Eye (tissue), 1 donor: ENCODE data around the gene TP53I13.
"Not testable (repeated sequence)": the region's sequence is repeated elsewhere in the genome, so short reads cannot be mapped to it uniquely, and the experiment has no call there.

ENCODE experiments used
- DNase-seq: peaks from one replicate; pipeline ENCODE4 v3.0.0-alpha.2; 2015

The TP53I13 gene

GRCh38 chr17:29568331-29569244 is at the start of gene TP53I13:
Gene TP53I13 (plus strand): TSS chr17:29568701. CDS start chr17:29568759, 58 bp downstream.
- DNase-seq = peak; percentile 93

GRCh38 chr17:29524692-29525091 is 43.8 kb upstream of the TP53I13 start:
- DNase-seq = no peak

- no peak for DNase-seq
Measured at GRCh38 chr17:29526322-29526721, 42.2 kb upstream of the TP53I13 start.

DNA sequence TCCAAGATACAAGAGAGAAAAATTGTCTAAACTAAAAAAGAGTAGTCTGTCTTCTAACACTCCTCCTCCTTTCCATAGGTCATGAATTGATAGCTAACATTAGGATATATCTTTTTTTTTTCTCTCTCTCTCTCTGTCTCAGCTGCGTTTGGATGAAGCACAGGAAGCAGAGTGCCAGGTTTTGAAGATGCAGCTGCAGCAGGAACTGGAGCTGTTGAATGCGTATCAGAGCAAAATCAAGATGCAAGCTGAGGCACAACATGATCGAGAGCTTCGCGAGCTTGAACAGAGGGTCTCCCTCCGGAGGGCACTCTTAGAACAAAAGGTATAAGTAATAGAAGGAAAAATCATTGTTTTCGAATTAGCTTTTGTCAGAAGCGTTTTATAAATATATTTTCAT is 34.5 kb upstream of the TP53I13 start:
- DNase-seq = no peak

DNA sequence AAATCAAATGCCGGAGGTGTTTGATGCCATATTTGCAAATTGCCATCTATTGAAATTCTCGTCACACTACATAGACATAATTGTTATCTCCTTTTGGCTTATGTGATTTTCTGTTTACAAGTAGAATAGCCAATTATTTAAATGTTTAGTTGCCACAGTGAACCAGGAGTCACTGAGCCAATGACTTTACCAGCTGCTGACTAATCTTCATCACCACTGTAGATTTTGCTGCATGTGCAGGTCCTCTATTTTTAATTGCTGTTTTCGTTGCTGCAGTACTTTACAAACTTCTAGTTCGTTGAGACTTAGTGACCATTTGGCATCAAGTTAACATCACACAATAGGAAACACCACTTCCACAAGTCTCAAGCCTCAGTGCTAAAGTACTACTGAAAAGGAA is 24.4 kb upstream of the TP53I13 start:
- no peak for DNase-seq

- no peak for DNase-seq
Measured at GRCh38 chr17:29546085-29546484, 22.4 kb upstream of the TP53I13 start.

DNA sequence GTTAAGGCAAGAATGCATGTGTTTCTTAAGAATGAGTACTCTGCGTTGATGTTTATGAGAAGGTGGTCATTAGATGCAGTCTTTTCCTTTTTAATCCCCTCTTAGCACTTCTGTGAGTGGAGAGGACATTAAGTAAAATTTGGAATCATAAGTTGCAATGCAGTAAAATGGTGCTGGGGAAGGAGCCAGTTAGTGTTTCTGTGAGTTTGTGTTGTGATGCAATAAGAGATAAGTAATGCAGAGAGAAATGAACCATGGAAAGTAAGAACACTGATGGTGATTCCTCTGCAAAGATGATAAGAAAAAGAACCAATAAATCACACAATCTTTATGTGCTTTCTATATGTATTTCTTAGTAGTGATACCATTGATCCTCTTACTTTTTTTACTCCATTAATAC is 21.7 kb upstream of the TP53I13 start:
- no peak for DNase-seq

- peak; percentile 43 for DNase-seq
Measured at GRCh38 chr17:29549177-29549923, 19.2 kb upstream of the TP53I13 start.

DNA sequence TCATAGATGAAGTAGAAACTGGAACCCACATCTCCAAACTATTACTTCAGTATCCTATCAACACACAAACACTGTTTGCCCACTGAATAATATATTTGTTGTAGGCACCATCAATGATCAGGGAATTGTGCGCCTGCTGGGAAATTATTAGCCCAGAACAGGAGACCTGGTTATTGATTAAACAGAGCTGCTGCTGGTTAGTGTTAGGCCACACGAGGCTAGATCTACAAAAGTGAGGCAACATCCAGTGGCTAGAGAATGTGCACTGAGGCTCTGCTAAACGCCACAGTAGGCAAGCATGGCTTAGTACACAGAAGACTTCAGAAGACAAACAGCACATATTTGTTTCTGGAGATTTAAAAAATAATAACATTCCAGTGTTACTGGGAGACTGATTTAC is 12.7 kb upstream of the TP53I13 start:
- DNase-seq = no peak

DNA sequence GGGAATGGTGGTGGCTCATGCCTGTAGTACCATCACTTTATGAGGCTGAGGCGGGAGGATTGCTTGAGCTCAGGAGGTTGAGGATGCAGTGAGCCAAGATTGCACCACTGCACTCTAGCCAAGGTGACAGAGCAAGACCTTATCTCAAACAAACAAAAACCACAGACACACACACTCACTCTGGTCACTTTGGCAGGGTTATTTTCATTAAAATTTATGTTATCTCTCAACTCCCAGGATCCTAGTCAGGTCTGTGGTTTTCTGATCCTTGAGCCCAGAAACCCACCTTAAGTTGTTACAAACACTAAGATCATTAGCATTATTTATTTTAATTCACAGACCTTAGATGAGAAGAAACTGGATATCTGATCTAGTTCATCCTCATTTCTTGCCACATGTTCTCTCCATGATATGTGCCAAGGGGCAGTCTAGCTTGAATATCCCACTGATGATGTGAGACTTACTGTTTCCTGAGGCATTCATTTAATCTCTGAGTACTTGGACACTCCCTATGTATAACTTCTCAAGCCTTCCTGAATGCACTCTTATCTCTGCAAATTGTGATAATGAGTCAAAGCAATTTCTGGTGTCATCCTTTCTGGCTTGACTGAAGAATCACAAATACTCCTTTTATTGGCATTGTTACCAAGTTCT is 11.3 kb upstream of the TP53I13 start:
- DNase-seq = no peak

DNA sequence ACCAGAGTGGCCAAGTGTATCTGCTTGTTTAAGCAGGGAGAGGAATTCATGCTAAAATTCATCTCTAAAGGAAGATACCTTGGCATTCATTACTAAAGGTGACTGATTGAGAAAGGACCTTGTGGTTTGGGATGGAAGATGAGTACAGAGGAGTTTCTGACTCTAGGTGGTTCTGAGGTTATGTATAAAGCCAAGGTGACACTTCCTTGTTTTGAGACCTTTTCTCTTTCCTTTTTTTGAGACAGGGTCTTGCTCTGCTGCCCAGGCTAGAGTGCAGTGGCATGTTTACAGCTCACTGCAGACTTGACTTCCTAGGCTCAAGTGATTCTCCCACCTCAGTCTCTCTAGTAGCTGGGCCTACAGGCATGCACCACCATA is 10.8 kb upstream of the TP53I13 start:
- no peak for DNase-seq

- not testable (repeated sequence) for DNase-seq
Measured at GRCh38 chr17:29558139-29558538, 10.4 kb upstream of the TP53I13 start.

GRCh38 chr17:29559640-29560039 is 8.9 kb upstream of the TP53I13 start:
- no peak for DNase-seq

- DNase-seq = peak; percentile 49
Measured at GRCh38 chr17:29560316-29560715, 8.2 kb upstream of the TP53I13 start.

- DNase-seq = no peak
Measured at GRCh38 chr17:29561554-29562517, 6.7 kb upstream of the TP53I13 start.

DNA sequence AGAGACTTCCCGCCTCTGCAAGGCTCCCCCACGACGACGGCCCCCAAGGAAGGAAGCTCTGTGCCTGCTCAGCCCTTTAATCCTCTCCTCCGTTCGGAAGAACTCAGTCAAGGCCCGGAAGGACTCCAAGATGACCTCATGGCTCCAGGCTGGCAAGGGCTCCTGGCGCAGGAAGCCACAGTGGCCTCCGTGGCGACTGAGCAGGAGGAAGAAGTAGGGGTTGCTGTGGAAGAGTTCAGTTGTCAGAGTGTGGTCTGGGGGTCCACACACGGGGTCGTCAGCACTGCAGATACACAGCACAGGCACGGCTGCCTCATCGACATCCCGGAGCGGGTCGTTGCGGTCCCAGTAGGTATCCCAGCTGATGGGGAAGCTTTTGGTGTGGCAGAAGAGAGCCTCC is 5.9 kb upstream of the TP53I13 start:
- no peak for DNase-seq

- DNase-seq = no peak
Measured at GRCh38 chr17:29563816-29564215, 4.7 kb upstream of the TP53I13 start.

DNA sequence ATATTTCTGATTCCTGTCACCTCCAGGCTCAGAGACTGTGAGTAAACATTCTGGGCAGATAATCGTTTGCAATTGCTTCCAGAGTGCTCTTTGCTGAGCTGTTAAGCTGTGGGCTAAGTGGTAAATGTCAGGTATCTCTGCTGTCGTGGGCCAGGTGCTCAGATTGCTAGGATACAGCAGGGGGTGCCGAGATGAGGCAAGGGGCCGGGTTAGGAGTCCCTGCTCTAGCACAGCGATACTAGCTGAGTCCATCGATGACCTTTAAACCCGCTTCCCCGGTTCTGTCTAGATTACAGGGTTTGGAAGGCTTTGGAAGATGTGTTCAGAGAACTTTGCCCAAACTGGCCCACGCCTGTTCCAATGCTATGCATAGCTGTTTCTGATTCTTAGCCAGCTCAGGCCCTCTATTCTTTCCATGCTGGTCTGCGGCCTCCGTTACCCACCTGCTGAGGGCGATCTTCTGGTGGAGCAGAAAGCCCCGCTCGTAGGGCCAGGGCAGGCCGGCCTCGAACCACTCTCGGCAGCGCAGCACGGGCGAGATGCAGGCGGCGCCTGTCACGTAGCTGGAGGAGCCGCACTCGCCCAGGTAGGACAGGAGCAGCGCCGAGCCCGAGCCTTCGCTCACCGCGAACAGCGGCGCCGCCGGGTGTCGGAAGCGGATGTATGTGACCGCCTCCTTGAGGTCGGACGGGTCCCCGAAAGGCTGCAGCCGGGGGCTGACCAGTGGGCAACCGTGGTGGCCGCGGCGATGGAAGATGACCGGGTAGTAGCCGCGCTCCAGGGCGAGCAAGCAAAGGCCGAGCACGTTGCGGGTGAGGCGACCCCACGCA is 2.6 kb upstream of the TP53I13 start:
- DNase-seq = peak; percentile 54

- peak; percentile 72 for DNase-seq
Measured at GRCh38 chr17:29566473-29567303, 1.8 kb upstream of the TP53I13 start, which contains the start of gene ABHD15. Gene ABHD15 (minus strand): TSS chr17:29567037. CDS start chr17:29566966, 71 bp downstream.

DNA sequence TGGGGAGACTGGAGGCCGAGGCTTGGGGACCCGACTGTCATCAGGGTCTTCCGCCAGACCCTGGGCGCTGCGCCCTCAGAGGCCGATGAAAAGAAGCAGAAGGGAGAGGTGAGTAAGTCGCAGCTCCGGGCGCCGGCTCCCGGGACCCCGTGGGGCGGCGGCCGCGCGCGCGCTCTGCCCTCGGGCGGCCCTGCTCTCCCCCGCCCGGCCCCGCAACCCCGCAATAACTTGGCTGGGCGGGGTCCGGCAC is 1.3 kb upstream of the TP53I13 start:
- DNase-seq = no peak
